GM19395 (cell line): ENCODE results near the gene GRIK3.

Source experiments
- ATAC-seq: cut with Tn5 transposase; IDR thresholded peaks from one replicate; pipeline ENCODE4 v1.9.1; 2021; ENCODE audit warnings: mild to moderate bottlenecking, moderate library complexity; ENCODE audit not compliant: unreplicated experiment

The GRIK3 gene

GRCh38 chr1:37017720-37018119, 16.6 kb downstream of the GRIK3 start:
- ATAC-seq = no peak

- no peak for ATAC-seq
These were observed 18.2 kb downstream of the GRIK3 start for GRCh38 chr1:37016121-37016520.

GRCh38 chr1:37015713-37016112, 18.6 kb downstream of the GRIK3 start:
- ATAC-seq = no peak

- no peak for ATAC-seq
These were observed 22.1 kb downstream of the GRIK3 start for GRCh38 chr1:37012226-37012625.

GRCh38 chr1:37010011-37010410, 24.3 kb downstream of the GRIK3 start:
- ATAC-seq = no peak

GRCh38 chr1:37009521-37009920, 24.8 kb downstream of the GRIK3 start:
- no peak for ATAC-seq

GRCh38 chr1:37006132-37006868, 28.0 kb downstream of the GRIK3 start:
- ATAC-seq = no peak

- ATAC-seq = no peak
These were observed 31.4 kb downstream of the GRIK3 start for GRCh38 chr1:37002898-37003297.

- no peak for ATAC-seq
These were observed 32.6 kb downstream of the GRIK3 start for GRCh38 chr1:37001703-37002102.

GRCh38 chr1:36996106-36996505, 38.2 kb downstream of the GRIK3 start:
- ATAC-seq = no peak

GRCh38 chr1:36994868-36995267, 39.4 kb downstream of the GRIK3 start:
- ATAC-seq = no peak

- no peak for ATAC-seq
These were observed 40.0 kb downstream of the GRIK3 start for GRCh38 chr1:36994294-36994693.

GRCh38 chr1:36992139-36992943, 42.0 kb downstream of the GRIK3 start:
- no peak for ATAC-seq

- ATAC-seq = no peak
These were observed 42.8 kb downstream of the GRIK3 start for GRCh38 chr1:36991551-36991950.

GRCh38 chr1:36990928-36991327, 43.4 kb downstream of the GRIK3 start:
- no peak for ATAC-seq

- no peak for ATAC-seq
These were observed 45.1 kb downstream of the GRIK3 start for GRCh38 chr1:36989241-36989640.

GRCh38 chr1:36988741-36989193, 45.5 kb downstream of the GRIK3 start:
- no peak for ATAC-seq

GRCh38 chr1:36988321-36988720, 46.0 kb downstream of the GRIK3 start:
- ATAC-seq = no peak

- no peak for ATAC-seq
These were observed 47.0 kb downstream of the GRIK3 start for GRCh38 chr1:36987276-36987675.

GRCh38 chr1:36986241-36986985, 47.9 kb downstream of the GRIK3 start:
- no peak for ATAC-seq

GRCh38 chr1:36984675-36985074, 49.6 kb downstream of the GRIK3 start:
- no peak for ATAC-seq
